Activated CD4-positive, alpha-beta T cell treated with anti-CD3 and anti-CD28 coated beads, Interleukin-2, amount 50 U/mL, for 4 hours (primary cell): Measurements from ENCODE around the gene HOXC6.
A peak's percentile ranks its signal among the peaks of the same experiment; 100 is the strongest.

Experiments used
- DNase-seq, 2 experiments: peaks; one replicate each; pipeline ENCODE4 v3.0.0-alpha.2; 2020

HOXC6 gene

DNA sequence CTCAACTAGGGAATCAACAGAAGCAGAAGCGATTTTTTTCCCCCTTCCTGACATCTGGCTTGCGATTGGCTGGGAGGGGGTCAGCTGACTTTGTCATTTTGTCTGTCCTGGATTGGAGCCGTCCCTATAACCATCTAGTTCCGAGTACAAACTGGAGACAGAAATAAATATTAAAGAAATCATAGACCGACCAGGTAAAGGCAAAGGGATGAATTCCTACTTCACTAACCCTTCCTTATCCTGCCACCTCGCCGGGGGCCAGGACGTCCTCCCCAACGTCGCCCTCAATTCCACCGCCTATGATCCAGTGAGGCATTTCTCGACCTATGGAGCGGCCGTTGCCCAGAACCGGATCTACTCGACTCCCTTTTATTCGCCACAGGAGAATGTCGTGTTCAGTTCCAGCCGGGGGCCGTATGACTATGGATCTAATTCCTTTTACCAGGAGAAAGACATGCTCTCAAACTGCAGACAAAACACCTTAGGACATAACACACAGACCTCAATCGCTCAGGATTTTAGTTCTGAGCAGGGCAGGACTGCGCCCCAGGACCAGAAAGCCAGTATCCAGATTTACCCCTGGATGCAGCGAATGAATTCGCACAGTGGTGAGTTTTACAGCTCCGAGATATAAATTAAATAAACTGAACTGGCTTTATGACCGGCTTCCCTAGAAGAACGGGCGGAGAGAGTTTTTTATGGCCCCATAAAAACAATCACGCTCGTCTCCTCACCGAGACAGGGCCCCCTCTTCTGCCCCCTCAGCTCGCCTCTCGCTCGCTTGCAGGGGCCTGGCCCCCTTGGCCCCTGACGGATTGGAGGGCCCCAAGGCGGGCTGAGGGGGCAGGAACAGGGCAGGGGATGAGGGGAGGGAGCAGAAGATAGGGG is at the start of gene HOXC6:
HOXC6 (plus strand) TSS at position 127 of the 888 bp plus-strand sequence; CDS start at position 209, 82 bp downstream.
- no peak for DNase-seq

DNA sequence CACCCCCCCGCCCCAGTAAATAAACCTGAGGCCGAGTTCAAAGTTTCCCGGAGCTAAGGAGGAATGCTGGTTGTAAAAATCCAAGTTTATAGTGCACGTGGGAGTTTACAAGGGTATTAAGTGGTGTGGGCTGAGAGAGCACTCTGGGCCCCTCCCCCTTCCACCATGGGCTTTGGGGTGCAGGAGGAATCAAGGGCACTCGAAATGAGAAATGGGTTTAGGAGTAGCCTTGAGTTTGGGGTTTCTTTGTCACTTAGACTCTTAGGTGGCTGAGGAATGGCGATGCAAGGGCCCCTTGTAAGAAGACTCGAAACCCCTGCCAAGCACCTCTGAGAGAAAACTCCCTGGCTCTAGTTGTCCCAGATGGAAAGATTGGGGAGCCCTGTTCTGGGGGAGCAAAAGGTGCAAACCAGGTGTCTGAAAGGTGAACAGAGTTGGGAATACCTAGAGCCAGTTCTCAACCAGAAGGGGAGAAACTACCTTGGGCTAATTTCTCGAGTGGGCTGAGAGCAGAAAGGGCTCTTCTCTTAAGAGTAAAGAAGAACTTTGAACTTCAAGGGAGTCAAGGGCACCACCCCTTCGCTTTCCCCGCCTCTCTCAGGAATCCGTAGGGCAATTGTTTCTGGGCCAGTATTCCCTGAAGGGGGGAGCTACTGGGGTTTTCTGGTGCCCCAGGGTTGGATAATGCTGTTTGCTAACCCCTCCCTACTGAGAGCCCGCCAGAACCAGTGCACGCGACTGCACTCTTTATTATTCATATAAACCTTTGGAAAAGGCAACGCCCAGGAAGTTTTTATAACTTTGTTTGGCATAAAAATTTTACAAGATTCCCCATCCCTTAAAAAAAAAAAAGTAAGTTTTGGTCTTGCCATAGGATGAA is 49.5 kb upstream of the HOXC6 start:
- no peak for DNase-seq

DNA sequence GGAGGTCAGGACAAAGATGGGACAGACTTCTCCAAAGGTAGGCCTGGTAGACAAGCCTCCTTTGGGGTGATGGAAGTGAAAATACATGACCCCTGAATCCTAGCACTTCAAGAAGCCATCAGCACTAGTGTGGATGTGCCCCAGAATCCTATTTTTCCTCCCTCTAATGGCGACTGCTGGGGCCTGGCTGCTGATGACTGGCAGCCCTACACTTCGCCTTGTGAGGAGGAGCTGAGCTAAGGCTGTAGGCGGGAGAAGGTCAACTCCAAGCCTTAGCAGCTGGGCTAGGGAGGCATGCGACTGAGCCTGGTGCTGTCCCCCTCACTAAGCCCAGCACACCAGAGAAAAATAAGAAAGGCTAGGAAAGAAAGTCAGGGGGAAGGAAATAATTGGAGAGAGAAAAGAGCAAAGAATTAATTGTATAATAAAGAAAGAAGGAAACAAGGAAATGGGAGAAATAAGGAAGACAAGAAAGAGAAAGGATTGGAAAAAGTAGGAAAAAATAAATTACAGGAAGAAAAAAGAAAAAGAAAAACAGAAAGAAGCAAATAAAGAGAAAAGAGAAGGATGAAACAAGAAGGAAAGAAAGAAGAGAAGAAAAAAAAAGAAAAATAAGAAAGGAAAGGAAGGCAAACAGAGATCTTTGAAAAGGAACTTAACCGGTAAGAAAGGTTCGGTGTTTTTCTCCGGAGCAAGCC is 48.0 kb upstream of the HOXC6 start:
- no peak for DNase-seq

DNA sequence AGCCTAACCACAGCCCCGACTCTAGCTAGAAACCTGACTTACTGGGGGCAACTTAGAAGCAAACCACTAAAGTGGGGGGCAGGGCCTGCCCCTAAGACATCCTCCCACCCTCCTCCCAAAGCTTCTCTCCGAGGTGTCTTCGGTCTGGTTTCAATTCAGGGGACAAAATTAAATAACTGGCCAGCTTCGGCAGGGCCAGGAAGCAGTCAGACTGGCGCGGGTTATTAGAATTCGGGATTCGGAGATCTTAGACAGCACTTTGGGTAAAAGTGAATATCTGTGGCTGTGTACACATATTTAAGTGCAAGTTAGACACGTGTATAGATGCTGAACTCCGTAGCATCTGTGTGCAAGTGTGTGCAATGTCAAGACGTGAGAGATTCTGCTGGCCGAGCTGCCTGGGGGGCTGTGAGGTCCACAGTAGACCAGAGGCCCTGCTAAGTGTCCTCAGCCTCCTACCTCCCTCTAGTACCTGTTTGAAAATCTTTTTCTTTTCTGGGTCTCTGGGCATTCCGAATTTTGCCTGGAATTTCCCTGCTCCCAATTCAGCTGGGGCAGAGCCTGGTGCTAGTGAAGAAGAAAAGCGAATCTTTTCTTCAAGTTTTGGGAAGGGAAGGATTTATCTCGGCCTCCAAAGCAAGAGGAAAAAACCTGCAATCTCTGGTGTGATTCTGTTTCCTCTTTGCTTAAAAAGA is 47.3 kb upstream of the HOXC6 start:
- no peak for DNase-seq

DNA sequence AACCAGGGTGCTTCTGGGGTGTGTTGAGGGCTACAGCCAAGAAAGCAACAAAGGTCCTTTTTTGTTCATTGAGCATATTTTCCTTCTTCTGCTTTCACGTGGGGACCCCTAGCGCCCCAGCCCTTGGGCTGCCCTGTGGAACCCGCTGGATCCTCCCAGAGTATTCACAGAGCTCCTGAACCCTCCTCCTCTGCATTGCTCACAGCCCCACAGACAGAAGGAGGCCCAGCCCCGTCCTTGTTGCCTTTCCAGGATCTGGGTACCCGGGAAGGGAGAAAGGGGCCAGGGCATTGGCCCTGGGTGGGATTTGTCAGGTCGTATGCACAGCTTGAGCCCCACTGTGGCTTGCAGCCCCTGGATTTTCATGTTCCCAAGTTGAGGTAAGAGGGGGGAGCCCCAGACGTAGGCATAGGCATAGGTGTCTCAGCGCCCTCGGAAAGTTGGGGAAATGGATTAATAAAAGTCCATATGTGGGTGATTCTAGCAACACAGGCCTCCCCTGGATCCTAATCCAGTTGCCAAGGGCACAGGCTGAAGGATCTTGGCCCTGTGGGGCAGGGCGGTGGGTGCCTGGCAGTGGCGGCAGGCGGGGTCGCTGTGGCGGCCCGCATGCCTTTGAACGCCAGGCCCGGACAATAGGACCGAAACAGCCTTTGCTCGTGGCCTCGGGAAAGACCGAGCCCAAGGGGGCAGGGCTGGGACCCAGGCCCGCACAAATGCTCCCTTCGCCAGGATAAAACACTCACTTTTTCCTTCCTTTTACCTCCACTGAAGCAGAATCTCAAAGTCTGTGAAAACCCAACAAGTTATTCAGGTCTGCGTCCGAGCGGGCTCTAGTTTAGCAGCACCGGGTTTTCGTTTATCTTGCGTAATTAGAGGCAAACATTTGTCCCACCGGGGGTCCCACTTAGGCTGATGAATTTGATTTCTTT is 46.3 kb upstream of the HOXC6 start:
- no peak for DNase-seq

DNA sequence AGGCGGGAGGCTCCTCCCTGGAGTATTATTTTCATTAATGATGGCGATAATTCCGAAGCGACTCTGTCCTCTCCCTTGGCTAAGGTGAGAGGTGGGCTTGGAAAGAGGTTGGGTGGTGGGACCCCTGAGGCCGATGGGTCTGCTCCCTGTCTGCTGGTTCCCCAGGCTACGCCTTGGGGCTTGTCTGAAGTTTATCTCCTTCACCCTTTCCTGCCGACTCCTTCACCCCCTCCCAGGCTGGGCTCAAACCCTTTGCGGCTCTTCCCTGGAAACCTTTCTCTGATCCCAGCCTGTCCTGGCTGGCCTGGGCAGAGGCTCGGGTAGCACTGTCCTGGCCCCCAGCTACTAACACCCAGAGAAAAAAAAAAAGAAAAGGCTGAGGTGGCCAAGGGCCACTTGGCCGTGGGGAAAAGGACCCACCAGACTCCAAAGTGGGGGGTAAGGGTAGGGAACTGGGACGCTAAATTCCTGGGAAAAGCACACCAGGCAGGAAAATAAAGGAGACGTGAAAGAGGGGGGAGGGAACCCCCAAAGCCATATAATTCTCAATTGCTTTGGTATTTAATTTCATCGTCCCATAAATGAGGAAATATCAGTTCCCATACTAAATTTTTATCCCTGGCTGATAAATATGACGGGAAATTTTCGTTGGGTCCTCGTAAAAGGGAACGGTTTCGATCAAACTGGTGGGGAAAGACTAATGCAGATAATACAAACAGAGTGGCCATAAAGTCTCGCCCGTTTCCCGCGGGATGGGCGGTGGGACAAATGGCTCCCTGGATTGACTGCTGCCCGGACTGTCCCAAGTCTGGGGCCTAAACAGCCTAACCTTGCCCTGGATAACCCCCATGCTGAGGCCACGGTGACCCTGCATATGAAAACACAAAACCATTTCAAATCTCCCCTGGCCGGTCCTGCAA is 45.3 kb upstream of the HOXC6 start:
- DNase-seq, result no peak

DNA sequence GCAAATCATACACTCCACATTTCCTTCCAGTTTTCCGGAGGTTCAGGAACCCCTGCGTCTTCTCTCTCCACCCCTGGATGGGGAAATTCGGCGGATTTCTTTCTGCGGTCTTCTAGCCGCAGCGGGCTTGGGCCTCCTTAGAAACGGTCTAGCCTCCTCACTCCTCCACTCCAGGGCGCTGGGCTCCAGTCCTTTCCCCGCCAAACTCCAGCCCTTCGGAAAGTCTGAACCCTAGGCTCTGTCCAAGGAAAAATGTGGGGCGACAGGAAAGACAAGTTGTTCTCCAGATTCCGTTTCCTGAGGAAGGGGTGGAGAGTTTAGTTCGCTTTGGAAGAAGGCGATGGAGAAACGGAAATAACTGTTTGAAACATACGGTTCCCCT is 44.7 kb upstream of the HOXC6 start:
- DNase-seq, result no peak

DNA sequence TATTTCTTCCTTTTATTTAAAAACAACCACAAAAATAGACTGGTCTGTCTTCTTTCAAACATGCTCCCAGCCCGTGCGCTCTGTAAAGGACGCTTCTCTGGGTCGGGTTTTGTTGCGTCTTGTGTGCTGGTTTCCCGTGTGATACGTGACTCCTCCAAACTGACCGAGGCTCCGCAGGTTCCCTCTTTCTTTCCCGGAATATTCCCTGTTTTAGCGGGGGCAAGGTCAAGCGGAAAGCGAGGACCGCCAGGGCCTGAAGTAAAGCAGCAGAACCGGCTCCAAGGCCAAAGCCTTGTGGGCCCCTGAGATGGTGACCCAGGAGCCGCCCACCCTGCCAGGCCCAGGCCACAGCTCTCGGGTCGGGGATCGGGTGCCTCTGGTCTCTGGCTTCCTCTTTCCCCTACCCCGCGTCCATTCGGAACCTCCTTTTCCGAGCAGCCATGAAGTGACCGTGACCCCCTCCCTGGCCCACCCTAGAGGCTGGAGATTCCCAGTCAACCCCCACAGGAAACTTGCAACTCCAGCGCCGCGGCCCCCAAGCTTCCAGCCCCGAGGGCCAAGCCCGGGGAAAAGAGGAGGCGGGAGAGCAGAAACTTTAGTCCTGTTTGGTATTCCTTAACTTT is 44.2 kb upstream of the HOXC6 start:
- DNase-seq, result no peak

DNA sequence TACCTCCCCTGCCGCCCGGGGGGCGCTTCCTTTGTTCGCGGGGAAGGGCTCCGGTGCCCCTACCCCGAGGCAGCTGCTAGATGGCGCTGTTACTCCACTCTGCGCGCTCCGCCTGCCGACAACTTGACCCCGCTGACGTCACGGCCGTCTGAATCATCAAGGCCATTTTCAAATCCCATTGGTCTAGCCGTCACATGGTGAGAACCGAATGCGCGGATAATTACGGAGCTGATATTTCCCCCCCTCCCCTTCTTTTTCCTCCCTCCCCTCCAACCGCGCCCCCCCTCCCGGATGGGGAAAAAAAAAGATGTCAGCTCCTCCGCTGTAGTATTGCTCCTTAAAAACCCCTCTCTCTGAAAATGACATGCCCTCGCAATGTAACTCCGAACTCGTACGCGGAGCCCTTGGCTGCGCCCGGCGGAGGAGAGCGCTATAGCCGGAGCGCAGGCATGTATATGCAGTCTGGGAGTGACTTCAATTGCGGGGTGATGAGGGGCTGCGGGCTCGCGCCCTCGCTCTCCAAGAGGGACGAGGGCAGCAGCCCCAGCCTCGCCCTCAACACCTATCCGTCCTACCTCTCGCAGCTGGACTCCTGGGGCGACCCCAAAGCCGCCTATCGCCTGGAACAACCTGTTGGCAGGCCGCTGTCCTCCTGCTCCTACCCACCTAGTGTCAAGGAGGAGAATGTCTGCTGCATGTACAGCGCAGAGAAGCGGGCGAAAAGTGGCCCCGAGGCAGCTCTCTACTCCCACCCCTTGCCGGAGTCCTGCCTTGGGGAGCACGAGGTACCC is 43.1 kb upstream of the HOXC6 start, which contains the start of gene HOXC10:
HOXC10 (plus strand) TSS at position 246 of the 791 bp plus-strand sequence; CDS start at position 360, 114 bp downstream.
- DNase-seq, result peak; percentile 68 to 70

DNA sequence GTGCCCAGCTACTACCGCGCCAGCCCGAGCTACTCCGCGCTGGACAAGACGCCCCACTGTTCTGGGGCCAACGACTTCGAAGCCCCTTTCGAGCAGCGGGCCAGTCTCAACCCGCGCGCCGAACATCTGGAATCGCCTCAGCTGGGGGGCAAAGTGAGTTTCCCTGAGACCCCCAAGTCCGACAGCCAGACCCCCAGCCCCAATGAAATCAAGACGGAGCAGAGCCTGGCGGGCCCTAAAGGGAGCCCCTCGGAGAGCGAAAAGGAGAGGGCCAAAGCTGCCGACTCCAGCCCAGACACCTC is 42.6 kb upstream of the HOXC6 start:
- no peak for DNase-seq

DNA sequence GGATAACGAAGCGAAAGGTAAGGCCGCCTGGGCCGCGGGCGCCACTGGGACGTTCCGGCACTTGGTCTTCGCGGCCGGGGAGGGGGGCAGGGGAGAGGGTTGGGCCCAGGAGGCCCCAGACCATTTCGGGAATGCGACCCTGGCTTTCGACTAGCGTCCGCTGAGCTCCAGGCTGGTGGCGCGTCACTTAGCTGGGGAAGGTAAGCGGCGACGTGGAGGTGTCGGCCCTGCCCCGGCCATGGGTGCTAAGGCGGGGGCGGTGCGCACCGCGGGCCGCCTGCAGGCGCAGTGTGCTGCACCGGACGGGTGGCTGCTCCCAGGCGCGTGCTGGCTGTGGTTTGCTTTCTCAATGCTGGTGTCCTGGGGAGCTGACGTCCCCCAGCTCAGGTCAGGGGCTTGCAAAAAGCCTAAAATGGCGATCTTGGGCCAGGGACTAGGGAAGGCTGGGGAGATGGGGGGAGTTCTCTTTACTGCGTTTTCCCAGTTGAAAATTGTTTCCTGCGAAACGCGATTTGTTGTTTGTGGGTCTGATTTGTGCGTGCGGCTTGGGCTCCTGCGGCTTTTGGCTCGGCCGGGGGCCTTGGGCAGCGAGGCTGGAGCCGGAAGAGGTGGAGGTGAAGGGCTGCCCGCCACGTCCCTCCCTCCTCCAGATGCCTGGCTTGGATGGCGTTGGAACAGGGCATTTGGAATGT is 42.1 kb upstream of the HOXC6 start:
- DNase-seq, result no peak

DNA sequence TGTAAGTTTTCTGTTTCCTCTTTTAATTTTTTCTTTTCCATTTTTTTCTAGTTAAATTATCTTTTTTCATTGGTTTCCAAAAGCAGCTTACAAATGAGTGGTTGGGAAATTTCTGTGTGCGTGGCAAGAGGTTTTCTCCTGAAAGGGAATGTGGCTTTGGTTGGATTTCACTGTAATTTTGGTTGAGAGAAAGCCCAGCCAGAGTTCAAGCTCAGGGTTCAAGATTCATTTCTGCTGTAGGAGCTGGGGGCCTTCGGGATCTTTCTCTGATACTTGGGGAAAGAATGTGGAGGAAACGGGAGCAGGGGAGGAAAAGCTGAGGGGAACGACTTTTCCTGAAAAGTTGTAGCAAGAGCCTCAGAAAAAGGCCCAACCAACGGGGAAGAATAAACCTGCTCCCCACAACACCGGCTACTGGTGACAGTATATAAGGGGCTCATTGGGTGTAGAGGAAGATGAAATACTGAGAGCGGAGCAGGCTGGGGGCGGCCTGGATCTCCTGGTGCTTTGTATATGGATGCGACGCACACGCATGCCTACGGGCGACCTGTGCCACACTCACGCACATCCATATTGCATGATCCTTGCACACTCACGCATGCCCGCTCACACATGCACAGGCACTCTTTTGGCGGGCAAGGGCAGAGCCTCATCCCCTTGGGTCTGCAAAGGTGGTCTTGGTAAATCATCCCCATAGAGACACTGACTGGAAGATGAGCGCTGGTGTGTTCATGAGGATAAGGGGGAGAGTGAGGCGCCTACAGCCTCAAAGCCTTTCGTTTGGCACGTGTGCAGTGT is 41.4 kb upstream of the HOXC6 start:
- no peak for DNase-seq

DNA sequence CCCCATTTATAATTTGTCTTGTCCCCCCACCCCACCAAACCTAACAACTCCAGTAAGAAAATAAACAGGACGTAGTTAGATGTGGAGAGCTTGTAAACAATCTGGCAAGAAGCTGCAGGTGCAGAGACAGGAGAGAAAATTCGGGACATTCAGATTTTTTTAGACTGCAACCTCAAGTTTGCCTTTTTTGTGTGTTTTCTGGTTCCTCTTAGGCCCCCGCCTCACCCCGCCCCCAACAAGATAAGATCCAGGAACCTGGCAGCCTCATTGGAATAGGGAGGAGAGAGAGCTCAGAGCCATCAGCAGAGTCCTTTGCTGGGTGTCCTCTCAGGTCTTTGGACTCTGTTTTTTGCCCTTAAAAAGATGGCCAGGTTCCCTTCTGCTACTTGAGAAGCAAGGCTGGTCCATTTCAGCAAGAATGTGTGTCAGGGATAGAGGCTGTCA is 40.4 kb upstream of the HOXC6 start:
- no peak for DNase-seq

DNA sequence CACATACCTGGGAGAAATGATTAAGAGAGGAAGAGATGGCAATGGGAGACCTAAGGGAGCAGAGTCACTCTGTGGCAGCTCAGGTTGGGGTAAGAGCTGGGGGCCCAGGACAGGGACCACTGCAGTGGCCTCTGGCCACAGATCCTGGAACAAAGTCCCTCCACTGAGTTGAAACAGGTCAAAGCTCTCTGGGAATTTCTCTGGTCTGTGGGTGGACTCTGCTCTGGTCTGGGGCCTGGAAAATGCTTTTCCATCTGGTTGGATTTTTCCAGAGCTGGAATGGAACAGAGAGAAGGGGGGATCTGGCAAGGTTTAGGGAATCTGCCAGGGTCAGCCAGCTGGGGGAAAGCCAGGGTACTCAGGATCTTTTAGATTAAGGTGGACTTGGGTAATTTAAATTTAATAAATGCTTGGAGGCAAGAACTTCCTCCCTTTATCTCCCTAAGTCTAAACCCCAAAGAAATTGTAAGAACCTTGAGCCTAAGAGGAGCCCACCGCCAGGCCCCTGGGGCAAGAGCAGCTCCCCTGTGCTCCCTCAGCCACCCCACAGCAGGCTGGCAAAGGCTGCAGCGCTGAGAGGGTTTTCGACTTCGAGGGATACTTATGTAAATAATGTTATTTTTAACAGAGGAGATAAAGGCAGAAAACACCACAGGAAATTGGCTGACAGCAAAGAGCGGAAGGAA is 39.6 kb upstream of the HOXC6 start:
- DNase-seq, result no peak

DNA sequence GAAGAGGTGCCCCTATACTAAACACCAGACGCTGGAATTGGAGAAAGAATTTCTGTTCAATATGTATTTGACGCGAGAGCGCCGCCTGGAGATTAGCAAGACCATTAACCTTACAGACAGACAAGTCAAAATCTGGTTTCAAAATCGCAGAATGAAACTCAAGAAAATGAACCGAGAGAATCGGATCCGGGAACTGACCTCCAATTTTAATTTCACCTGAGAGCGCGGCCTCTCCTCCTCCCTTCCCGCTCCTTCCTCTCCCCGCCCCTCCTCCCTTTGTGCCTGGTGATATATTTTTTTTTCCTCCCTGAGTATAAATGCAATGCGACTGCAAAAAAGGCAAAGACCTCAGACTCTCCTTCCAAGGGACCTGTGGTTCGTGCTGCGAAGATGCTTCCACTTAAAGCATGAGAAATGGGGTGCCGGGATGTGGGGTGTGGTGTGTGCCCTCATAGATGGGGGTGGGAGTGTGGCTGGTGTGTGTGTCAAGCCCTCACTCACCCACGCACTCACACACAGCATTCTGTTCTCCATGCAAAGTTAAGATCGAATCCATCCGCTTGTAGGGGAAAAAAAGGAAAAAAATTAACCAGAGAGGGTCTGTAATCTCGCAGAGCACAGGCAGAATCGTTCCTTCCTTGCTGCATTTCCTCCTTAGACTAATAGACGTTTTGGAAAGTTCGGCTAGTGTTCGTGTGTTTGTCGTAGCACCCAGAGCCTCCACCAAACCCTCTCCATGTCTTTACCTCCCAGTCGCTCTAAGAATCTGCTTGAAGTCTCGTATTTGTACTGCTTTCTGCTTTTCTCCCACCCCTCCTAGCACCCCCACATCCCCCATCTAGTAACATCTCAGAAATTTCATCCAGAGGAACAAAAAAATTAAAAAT is 38.8 kb upstream of the HOXC6 start:
- DNase-seq, result no peak
